ENCODE measurements around the gene CCDC159. TPM values are rescaled to one million over a fixed set of nuclear protein-coding genes. Genes with fewer than 3 reads are reported as not detected.

CCDC159 gene
- total RNA-seq, 2 donors from 2014 or later: 12.2 to 15.2 TPM

- H3K36me3 ChIP-seq (ENCODE audit: control insufficient read depth, insufficient read depth, low read length): no peaks in the 10 kb centered on the region
- WGBS, 2 experiments (ENCODE audit: insufficient coverage in 1 of 2, insufficient read length in 1 of 2): 89 to 94% methylated on average over 6 to 14 of the region's 14 CpGs
- no peak overlapping the region for H3K9ac ChIP-seq (ENCODE audit: extremely low read depth, low read length, poor library complexity, severe bottlenecking)
- H3K4me3 Mint-ChIP-seq: no peak overlapping the region
- H3K27me3 Mint-ChIP-seq (ENCODE audit: insufficient read depth): peaks cover 2% of the 10 kb centered on the region
- no peaks in the 10 kb centered on the region for H3K27me3 ChIP-seq (ENCODE audit: control insufficient read depth, insufficient read depth, low read length, poor library complexity, severe bottlenecking)
- DNase-seq: peak; percentile 59
- peaks cover 15% of the 10 kb centered on the region for H3K4me1 Mint-ChIP-seq
- H3K4me1 ChIP-seq (ENCODE audit: control insufficient read depth, insufficient read depth, low read length): peaks cover 7% of the 10 kb centered on the region
- peak overlapping the region; percentile 69 for H3K27ac Mint-ChIP-seq
- H3K9me3 Mint-ChIP-seq: peaks cover 16% of the 10 kb centered on the region
- H3K36me3 Mint-ChIP-seq (ENCODE audit: low read depth): peaks cover 11% of the 10 kb centered on the region
- H3K27ac ChIP-seq (ENCODE audit: low read depth, low read length): no peak overlapping the region
- TF ChIP-seq CTCF (conservative IDR thresholded peaks at IDR 0.05): peak; percentile 55
- no peaks in the 10 kb centered on the region for H3K9me3 ChIP-seq (ENCODE audit: control insufficient read depth, low read length)
- peak overlapping the region; percentile 56 for H3K4me3 ChIP-seq (ENCODE audit: low read length)
These were observed 24.9 kb upstream of the CCDC159 start for GRCh38 chr19:11321191-11322126.

- peaks cover 7% of the 10 kb centered on the region for H3K4me1 ChIP-seq (ENCODE audit: control insufficient read depth, insufficient read depth, low read length)
- peaks cover 16% of the 10 kb centered on the region for H3K9me3 Mint-ChIP-seq
- H3K4me3 ChIP-seq (ENCODE audit: low read length): no peak overlapping the region
- no peak overlapping the region for H3K9ac ChIP-seq (ENCODE audit: extremely low read depth, low read length, poor library complexity, severe bottlenecking)
- no peak for DNase-seq
- H3K27me3 Mint-ChIP-seq (ENCODE audit: insufficient read depth): peaks cover 2% of the 10 kb centered on the region
- H3K4me3 Mint-ChIP-seq: no peak overlapping the region
- H3K36me3 Mint-ChIP-seq (ENCODE audit: low read depth): peaks cover 17% of the 10 kb centered on the region
- H3K36me3 ChIP-seq (ENCODE audit: control insufficient read depth, insufficient read depth, low read length): no peaks in the 10 kb centered on the region
- no peaks in the 10 kb centered on the region for H3K27me3 ChIP-seq (ENCODE audit: control insufficient read depth, insufficient read depth, low read length, poor library complexity, severe bottlenecking)
- peaks cover 15% of the 10 kb centered on the region for H3K4me1 Mint-ChIP-seq
- H3K27ac Mint-ChIP-seq: no peak overlapping the region
- no peak for TF ChIP-seq CTCF (conservative IDR thresholded peaks at IDR 0.05)
- no peaks in the 10 kb centered on the region for H3K9me3 ChIP-seq (ENCODE audit: control insufficient read depth, low read length)
- no peak overlapping the region for H3K27ac ChIP-seq (ENCODE audit: low read depth, low read length)
- 66 to 81% methylated on average over 6 of the region's 7 CpGs for WGBS, 2 experiments (ENCODE audit: insufficient coverage in 1 of 2, insufficient read length in 1 of 2)
These were observed 23.9 kb upstream of the CCDC159 start for GRCh38 chr19:11322269-11323024.

- Histone ChIP-seq H3K27ac (ENCODE audit: low read depth, low read length) (no peak overlapping the region), H3K9ac (ENCODE audit: extremely low read depth, low read length, poor library complexity, severe bottlenecking) (no peak overlapping the region), H3K9me3 (ENCODE audit: control insufficient read depth, low read length) (no peaks in the 10 kb centered on the region), H3K27me3 (ENCODE audit: control insufficient read depth, insufficient read depth, low read length, poor library complexity, severe bottlenecking) (no peaks in the 10 kb centered on the region), H3K36me3 (ENCODE audit: control insufficient read depth, insufficient read depth, low read length) (no peaks in the 10 kb centered on the region), H3K4me3 (ENCODE audit: low read length) (no peak overlapping the region), H3K4me1 (ENCODE audit: control insufficient read depth, insufficient read depth, low read length) (peaks cover 7% of the 10 kb centered on the region)
- H3K27ac Mint-ChIP-seq: no peak overlapping the region
- peaks cover 17% of the 10 kb centered on the region for H3K36me3 Mint-ChIP-seq (ENCODE audit: low read depth)
- peaks cover 15% of the 10 kb centered on the region for H3K4me1 Mint-ChIP-seq
- H3K27me3 Mint-ChIP-seq (ENCODE audit: insufficient read depth): no peaks in the 10 kb centered on the region
- TF ChIP-seq CTCF (conservative IDR thresholded peaks at IDR 0.05): no peak
- H3K4me3 Mint-ChIP-seq: no peak overlapping the region
- DNase-seq: no peak
- WGBS, 2 experiments (ENCODE audit: insufficient coverage in 1 of 2, insufficient read length in 1 of 2): 70 to 86% methylated on average over 2 to 5 of the region's 5 CpGs
- H3K9me3 Mint-ChIP-seq: peaks cover 16% of the 10 kb centered on the region
These were observed 22.7 kb upstream of the CCDC159 start for GRCh38 chr19:11323601-11324078.

All from endodermal cell (in vitro differentiated cells).